KBM-7 (cell line): Measurements from ENCODE around the gene FEZF2.
A peak's percentile ranks its signal among the peaks of the same experiment; 100 is the strongest.

ENCODE experiments used
- DNase-seq: peaks from one replicate; pipeline ENCODE4 v3.0.0-alpha.2; 2015
- in situ Hi-C: fragments of 300-500 bp; cut with MboI; formaldehyde crosslinking; loops from 2 replicates; pipeline ENCODE4 v1.14.3; 2020; ENCODE audit warnings: low sequenced_read_pairs, low pct_unique_long_range_greater_than_20kb, mixed read lengths

FEZF2 gene

DNA sequence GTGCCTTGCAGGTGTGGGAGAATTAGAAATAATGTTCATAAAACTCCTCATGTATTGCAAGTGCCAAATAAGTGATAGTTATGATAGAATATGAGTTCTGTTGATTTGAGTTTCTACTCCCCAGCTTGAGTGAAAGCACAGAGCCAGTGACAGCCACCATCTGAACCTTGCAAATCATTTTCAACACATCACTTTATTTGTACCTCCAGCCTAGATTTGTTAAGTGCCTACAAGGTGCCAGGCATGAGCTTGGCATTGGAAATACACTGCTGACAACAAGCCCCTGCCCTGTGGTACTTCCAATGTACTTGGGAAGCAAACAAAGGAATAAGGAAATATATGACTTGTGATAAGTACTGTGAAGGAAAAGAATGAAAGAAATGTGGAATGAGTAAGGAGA is 17.0 kb downstream of the FEZF2 start:
- in situ Hi-C loops = no loop called here
- no peak for DNase-seq

DNA sequence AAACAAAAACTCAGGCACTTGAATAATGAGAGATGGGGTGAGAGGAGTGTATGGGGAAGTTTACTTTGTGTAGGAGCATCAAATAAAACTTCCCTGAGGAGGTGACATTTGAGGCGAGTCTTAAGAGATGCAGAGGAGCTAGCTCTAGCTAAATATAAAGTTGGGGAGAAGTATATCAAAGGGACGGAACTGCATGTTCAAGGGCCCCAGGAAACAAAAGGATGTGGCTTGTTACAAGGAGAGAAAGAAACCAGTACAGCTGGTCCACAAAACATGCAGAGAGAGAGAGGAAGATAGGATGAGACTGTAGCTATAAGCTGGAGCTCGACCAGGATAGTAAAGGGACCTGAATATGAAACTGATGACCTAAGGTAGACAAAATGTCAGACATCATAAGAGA is 17.6 kb downstream of the FEZF2 start:
- in situ Hi-C loops = no loop called here
- no peak for DNase-seq

DNA sequence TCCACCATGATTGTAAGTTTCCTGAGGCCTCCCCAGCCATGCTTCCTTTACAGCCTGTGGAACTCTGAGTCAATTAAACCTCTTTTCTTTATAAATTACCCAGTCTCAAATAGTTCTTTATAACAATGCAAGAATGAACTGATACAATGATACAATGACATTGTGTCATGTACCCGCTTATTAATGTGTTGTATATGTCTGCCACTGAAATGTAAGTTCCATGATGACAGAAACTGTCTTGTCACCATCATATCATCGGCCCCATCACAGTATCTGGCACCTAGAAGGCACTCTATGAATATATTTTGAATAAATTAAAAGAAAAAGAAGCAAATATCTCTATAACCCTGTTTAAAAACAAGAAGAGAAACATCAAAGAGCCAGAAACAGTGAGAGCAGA is 29.6 kb downstream of the FEZF2 start:
- no peak for DNase-seq
- in situ Hi-C loops = loop anchor here (25.0 kb wide), 1 partner anchor 219 kb away; no protein-coding TSS in a partner anchor

DNA sequence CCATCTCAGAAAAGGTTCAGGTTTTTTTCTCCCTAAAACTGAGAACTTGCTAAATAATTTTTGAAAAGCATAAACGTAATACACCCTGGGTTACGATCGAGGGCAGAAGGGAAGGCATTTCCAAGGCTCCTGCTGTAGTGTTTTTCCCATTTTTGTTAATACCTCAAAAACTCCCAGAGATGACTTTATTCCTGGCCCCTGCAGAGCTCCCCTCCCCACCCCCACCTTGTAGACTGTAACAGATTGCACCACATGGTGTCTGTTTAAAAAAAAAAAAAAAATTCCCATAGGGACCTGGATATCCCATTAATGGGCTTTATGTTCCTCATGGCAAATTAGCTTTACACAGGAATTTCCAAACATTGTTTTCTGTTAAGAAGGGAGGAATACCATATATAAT is 38.2 kb downstream of the FEZF2 start:
- DNase-seq = no peak
- in situ Hi-C loops = loop anchor here (25.0 kb wide), 1 partner anchor 227 kb away; no protein-coding TSS in a partner anchor

DNA sequence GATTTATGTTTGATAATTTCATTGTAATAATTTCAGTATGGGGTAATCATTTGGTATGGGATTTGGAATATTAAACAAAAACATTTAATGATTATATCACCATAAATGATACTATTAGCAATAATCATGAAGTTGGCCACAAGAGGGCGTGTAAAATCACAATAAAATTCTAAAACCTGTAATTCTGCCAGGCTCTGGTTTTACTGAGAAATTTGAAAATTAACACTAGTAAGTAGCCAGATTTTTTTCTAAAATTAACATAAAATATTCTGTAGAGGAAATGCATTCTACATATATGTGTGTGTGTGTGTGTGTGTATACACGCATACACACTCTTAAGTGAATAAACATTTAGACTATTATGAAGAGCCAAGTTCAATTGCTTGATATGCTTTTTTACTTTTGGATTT is 40.5 kb downstream of the FEZF2 start:
- DNase-seq = peak; percentile 6
- in situ Hi-C loops = loop anchor here (25.0 kb wide), 1 partner anchor 229 kb away; no protein-coding TSS in a partner anchor

DNA sequence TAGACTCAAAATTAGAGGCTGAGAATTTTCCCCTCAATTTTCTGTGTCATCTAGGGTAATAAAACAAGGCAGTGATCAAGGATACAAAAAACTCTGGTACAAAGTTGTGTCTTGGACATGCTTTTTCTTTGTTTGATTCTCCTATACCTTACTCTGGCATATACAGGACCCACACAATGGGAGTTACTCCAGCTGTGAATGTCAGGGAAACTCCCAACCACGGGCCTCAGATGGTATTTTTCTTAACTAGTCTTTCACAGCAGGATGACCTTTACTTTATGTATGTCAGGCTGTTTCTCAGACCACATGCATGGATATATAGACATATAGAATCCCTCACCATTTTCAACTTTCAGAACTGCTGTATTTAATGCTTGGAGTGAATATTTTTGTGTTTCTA is 41.3 kb downstream of the FEZF2 start:
- DNase-seq = no peak
- in situ Hi-C loops = loop anchor here (25.0 kb wide), 1 partner anchor 230 kb away; no protein-coding TSS in a partner anchor

- DNase-seq = no peak
- in situ Hi-C loops = loop anchor here (25.0 kb wide), 1 partner anchor 232 kb away; no protein-coding TSS in a partner anchor
Measured at GRCh38 chr3:62329971-62330370, 43.4 kb downstream of the FEZF2 start.

DNA sequence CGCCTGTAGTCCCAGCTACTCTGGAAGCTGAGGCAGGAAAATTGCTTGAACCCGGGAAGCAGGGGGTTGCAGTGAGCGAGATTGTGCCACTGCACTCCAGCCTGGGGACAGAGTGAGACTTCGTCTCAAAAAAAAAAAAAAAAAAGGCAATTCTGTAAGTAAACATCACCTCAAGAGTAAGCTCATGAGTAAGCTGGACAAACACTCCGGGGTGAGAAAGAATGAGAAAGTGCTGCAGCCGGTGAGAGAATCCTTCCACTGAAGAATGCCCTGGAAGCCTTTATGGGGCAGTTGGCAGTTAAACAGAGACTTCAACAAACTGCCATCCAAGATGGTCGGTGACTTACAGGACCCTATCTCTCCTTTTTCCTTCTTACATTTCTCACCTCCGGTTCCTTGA is 47.5 kb downstream of the FEZF2 start:
- in situ Hi-C loops = loop anchor here (25.0 kb wide), 1 partner anchor 236 kb away; no protein-coding TSS in a partner anchor
- DNase-seq = no peak

- in situ Hi-C loops = no loop called here
- no peak for DNase-seq
Measured at GRCh38 chr3:62323241-62323640, 50.1 kb downstream of the FEZF2 start.
